ENCODE measurements around the gene GLB1L3. TPM values are rescaled to one million over a fixed set of nuclear protein-coding genes. Genes with fewer than 3 reads are reported as not detected.

GLB1L3 gene
- total RNA-seq, 1 experiment from 2014 or later, result not detected

- TF ChIP-seq, protein P1, sequence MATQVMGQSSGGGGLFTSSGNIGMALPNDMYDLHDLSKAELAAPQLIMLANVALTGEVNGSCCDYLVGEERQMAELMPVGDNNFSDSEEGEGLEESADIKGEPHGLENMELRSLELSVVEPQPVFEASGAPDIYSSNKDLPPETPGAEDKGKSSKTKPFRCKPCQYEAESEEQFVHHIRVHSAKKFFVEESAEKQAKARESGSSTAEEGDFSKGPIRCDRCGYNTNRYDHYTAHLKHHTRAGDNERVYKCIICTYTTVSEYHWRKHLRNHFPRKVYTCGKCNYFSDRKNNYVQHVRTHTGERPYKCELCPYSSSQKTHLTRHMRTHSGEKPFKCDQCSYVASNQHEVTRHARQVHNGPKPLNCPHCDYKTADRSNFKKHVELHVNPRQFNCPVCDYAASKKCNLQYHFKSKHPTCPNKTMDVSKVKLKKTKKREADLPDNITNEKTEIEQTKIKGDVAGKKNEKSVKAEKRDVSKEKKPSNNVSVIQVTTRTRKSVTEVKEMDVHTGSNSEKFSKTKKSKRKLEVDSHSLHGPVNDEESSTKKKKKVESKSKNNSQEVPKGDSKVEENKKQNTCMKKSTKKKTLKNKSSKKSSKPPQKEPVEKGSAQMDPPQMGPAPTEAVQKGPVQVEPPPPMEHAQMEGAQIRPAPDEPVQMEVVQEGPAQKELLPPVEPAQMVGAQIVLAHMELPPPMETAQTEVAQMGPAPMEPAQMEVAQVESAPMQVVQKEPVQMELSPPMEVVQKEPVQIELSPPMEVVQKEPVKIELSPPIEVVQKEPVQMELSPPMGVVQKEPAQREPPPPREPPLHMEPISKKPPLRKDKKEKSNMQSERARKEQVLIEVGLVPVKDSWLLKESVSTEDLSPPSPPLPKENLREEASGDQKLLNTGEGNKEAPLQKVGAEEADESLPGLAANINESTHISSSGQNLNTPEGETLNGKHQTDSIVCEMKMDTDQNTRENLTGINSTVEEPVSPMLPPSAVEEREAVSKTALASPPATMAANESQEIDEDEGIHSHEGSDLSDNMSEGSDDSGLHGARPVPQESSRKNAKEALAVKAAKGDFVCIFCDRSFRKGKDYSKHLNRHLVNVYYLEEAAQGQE (IDR thresholded peaks at IDR 0.05; ENCODE audit: low read depth), result no peak
Measured at GRCh38 chr11:134360050-134360835, 84.1 kb downstream of the GLB1L3 start (continued).

GRCh38 chr11:134361661-134362060, 85.5 kb downstream of the GLB1L3 start:
- no peaks in the 10 kb centered on the region for H4K20me1 ChIP-seq (ENCODE audit: insufficient read depth)
- no TSS peak for BruUV-seq (replicated peaks)
- RAD21 ChIA-PET (ENCODE audit: low non-redundant PET in 1 of 2, low total read pairs in 2 of 2, uncharacterized antibody in 2 of 2, unreplicated experiment in 2 of 2), result no interaction called here
- H2AFZ ChIP-seq (ENCODE audit: low read depth, low read length, poor library complexity, severe bottlenecking), result no peak overlapping the region
- intact Hi-C loops (cut with micrococcal nuclease), result loop anchor here (5.0 kb wide), 3 partner anchors 231 to 506 kb away; no protein-coding TSS in a partner anchor
- no peak overlapping the region for H3K4me2 ChIP-seq (ENCODE audit: low read length)
- no peak overlapping the region for H3K4me3 ChIP-seq (replicated peaks in 1 of 2; ENCODE audit: low read depth in 1 of 2, low read length in 2 of 2)
- no peak overlapping the region for H3K9ac ChIP-seq (ENCODE audit: low read length)
- no peaks in the 10 kb centered on the region for H3K9me2 ChIP-seq (ENCODE audit: insufficient read depth)
- TF ChIP-seq, protein P2, sequence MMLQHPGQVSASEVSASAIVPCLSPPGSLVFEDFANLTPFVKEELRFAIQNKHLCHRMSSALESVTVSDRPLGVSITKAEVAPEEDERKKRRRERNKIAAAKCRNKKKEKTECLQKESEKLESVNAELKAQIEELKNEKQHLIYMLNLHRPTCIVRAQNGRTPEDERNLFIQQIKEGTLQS (IDR thresholded peaks at IDR 0.05), result no peak
- TF ChIP-seq SP1 (IDR thresholded peaks at IDR 0.05; ENCODE audit: low read depth) (no peak), YY1 (IDR thresholded peaks at IDR 0.05; ENCODE audit: extremely low read depth, insufficient replicate concordance, low read depth, low read length) (no peak), ZNF274 (IDR thresholded peaks at IDR 0.05; ENCODE audit: low read depth, low read length) (no peak), CEBPB (IDR thresholded peaks at IDR 0.05; ENCODE audit: low read depth) (no peak), TCF7L2 (IDR thresholded peaks at IDR 0.05; ENCODE audit: borderline replicate concordance, extremely low read depth, insufficient read depth, insufficient read length) (no peak), SIN3A (IDR thresholded peaks at IDR 0.05; ENCODE audit: low read depth) (no peak), ZFX (IDR thresholded peaks at IDR 0.05) (no peak), ELF1 (IDR thresholded peaks at IDR 0.05; ENCODE audit: borderline replicate concordance, low read depth) (no peak), FOSL1 (IDR thresholded peaks at IDR 0.05; ENCODE audit: low read depth) (no peak)
- TF ChIP-seq, protein P1 (IDR thresholded peaks at IDR 0.05; ENCODE audit: low read depth), result no peak
- no peaks in the 10 kb centered on the region for H3K4me1 ChIP-seq (ENCODE audit: control insufficient read depth in 1 of 2, insufficient read depth in 2 of 2, low read length in 2 of 2)
- ATAC-seq, result no peak
- no peak for DNase-seq (ENCODE audit: low read depth, low spot score)
- CTCF ChIA-PET, result no interaction called here
- no peak overlapping the region for H3K27ac ChIP-seq (ENCODE audit: low read depth, low read length)
- no peaks in the 10 kb centered on the region for H3K9me3 ChIP-seq (ENCODE audit: control insufficient read depth in 1 of 2, insufficient read depth in 1 of 2, low read depth in 1 of 2, low read length in 2 of 2)
- POLR2A ChIA-PET, result no interaction called here
- H3K79me2 ChIP-seq (ENCODE audit: insufficient read depth, low read length), result no peaks in the 10 kb centered on the region
- no peaks in the 10 kb centered on the region for H3K27me3 ChIP-seq (ENCODE audit: insufficient read depth, low read length)
- no peaks in the 10 kb centered on the region for H3K36me3 ChIP-seq (ENCODE audit: control insufficient read depth in 1 of 2, insufficient read depth in 2 of 2, low read length in 2 of 2)
